HG02970 (cell line): Measurements from ENCODE around the gene SLC39A11.

Experiments used
- ATAC-seq: cut with Tn5 transposase; IDR thresholded peaks from one replicate; pipeline ENCODE4 v1.9.1; 2021; ENCODE audit warnings: mild to moderate bottlenecking, moderate library complexity, moderate number of reproducible peaks; ENCODE audit not compliant: unreplicated experiment, low FRiP score

The SLC39A11 gene

GRCh38 chr17:73048170-73048569 is 44.3 kb downstream of the SLC39A11 start:
- no peak for ATAC-seq

DNA sequence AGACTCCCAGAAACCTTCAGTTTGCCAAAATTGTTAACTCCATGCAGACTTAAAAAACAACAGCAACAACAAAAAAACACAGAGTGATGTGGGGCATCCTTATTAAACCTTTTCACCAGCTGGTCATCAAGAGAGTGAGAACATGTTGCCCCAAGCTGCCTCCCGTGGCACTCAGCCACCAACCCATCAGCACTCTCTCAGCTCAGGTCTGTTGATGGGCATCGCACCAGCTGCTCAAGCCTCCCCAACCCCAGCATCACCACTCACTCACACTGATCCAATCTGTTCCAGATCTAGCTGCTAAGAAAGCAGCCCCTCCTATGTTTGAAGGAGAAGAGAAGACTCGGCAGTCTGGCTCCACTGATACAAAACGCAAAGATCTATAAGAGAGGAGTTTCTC is 46.8 kb downstream of the SLC39A11 start:
- ATAC-seq: no peak

GRCh38 chr17:73043686-73044581 is 48.6 kb downstream of the SLC39A11 start:
- no peak for ATAC-seq

GRCh38 chr17:73042809-73043685 is 49.4 kb downstream of the SLC39A11 start:
- ATAC-seq: no peak

DNA sequence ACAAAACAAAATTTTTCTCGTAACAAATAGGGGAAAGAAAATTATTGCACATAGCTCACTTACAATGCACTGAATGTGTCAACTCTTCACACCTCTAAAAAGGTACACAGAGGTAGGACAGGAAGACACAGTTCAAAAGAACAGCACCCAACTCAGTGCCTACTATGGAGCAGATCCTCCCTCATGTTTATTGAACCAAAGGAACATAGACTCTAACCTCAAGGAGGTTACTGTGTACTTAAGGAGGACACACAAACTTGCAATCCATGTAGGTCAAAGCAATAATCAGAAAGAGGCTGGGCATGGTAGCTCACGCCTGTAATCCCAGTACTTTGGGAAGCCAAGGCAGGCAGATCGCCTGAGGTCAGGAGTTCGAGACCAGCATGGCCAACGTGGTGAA is 50.3 kb downstream of the SLC39A11 start:
- no peak for ATAC-seq

DNA sequence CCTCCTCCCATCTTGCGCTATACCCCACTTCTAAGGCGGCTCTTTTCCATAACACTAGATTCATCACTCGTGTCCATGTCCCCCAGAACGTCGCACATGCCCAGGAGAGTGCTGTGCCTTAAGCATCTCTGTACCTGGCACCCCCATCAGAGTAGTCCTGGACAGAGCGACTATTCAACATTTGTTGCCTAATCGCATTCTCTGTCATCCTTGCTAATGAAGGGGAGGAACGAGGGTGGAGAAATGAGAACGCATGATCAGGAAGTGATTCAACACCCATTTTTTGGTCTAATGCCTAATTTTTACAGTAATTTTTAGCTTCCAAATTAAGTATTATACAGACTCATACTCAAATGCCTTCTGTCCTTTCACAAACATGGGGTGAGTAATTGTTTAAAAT is 53.2 kb downstream of the SLC39A11 start:
- no peak for ATAC-seq

DNA sequence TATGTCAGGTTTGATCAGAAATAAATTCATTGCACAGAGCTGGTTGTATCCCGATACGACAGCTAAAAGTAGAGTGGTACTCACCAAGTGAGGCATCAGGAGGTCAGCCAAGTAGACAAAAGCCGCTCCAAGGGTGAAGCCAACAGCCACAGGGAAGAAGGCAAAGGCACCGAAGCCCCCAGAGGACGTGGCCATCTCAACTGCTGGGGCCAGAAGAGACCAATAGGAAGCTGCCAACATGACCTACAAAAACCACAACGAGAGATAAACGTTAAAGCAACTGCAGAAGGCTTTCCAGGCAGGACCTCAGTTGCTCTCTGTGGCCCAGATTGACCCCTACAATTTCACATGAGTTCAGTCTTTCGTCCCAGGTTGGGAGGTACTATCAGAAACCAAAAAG is 61.0 kb downstream of the SLC39A11 start:
- no peak for ATAC-seq

DNA sequence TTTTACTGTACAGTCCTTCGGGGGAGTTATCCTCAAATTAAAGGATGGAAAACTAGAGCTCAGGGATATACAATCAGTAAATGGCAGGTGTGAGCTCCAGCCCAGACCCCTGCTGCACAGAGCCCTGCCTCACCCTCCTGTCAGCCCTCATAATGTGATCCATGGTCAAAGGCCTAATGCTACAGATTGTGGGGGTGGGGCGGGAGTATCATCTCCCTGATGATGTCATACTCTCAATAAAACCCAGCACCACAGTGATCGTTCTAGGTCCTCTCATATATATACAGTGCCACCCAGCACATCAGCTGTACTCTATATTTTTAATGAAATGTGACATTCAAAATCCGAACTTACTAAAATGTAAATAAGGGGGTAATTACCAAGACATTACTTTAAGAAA is 61.5 kb downstream of the SLC39A11 start:
- no peak for ATAC-seq

GRCh38 chr17:73030501-73030921 is 62.0 kb downstream of the SLC39A11 start:
- ATAC-seq: no peak

- no peak for ATAC-seq
Observed at GRCh38 chr17:73029991-73030390, 62.5 kb downstream of the SLC39A11 start.

DNA sequence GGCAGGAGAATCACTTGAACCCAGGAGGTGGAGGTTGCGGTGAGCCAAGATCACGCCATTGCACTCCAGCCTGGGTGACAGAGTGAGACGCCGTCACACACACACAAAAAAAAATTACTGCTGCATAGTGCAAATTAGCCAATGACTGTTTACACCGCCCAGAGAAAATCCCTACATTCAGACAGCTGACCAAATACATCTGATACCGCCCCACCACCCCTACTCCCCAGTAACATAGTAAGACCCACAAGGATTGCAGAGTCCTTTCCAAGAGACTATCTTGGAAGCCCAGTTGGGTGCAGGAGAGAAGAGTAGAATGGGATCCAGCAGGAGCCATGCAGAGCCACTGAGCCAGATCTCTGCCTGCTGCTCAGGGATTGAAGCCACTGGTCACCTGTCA is 63.5 kb downstream of the SLC39A11 start:
- no peak for ATAC-seq

DNA sequence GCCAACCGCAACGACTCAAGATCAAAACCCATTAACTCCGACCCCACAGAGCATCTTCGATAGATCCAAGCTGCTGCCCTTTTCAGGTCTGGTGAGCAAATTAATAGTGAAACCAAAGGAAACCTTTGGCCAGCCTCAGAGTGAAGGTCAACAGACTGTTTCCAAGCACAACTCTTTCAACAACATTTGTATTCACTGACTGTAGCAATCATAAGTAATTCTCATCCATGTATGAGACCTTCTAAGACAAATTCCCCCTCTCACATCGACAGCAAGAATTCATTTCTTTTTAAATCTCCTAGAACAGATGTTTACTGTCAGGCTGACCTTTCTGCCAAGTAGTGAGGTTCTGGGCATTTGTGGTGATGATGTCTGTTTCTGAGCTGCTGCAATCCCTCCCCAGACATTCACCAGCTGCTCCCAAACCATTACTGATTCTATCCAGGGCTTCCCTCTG is 64.2 kb downstream of the SLC39A11 start:
- ATAC-seq: no peak

DNA sequence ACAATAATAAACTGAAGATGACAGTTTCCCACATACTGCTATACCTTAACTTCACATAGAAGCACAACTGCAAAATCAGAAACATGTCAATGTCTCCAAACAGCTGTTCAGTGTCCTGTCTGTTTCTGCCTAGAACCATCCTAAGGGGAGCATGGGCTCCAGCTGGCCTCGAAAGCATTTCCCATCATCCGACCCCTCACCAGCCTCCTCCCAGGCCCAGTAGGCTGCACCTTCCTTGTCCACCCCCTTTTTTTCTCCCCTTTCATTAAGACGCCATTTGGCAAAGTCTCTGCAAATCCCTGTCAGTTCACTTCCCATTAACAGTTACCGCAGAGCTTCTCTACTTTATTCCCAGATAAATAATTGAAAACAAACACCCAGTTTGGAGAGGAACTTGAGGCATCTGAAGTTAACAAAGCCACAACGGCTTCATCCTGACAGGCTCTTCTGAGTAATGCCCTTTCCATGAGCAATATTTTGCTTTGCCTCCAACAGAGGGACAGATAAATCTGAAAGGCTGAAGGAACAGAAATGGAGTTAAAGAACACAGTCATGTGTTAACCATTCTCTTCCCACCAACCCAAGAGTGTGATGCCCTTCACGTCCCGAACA is 65.3 kb downstream of the SLC39A11 start:
- ATAC-seq: no peak

DNA sequence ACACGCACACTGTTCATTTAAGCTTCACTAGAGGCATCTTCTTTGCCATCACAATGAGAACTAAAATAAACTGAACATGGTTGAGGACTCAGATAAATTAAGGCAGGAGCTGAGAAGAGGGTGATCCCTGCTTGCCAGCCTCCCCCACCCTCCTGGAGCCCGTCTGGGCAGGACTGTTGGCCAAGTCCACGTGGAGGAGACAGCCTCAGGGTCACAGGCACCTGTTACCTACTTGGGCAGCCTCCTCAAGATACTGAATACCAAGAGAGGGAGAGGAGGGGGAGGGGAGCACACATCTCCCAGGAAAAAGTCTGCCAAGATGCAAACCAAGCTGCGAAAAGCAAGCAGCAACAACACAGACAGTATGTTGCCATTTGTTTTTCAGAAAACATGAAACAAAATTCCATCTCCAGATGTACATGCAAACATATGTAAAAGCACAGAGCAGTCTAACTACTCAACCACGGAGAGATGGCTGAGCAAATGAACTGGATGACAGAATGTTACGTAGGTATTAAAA is 67.4 kb downstream of the SLC39A11 start:
- no peak for ATAC-seq

DNA sequence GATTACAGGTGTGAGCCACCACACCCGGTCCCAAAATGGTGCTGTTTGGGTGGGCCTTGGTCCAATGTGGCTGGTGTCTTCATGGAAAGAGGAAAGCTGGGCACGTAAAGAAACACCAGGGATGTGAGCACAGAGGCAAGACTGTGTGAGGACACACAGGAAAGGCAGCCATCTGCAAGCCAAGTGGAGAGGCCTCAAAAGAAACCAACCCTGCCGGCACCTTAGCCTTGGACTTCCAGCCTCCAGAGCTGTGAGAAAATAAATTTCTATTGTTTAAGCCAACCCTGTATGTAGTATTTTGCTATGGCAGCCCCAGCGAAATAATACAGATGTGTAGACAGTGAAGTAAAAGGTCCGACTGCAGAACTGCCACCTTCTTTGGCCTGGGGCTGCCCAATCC is 68.7 kb downstream of the SLC39A11 start:
- no peak for ATAC-seq

DNA sequence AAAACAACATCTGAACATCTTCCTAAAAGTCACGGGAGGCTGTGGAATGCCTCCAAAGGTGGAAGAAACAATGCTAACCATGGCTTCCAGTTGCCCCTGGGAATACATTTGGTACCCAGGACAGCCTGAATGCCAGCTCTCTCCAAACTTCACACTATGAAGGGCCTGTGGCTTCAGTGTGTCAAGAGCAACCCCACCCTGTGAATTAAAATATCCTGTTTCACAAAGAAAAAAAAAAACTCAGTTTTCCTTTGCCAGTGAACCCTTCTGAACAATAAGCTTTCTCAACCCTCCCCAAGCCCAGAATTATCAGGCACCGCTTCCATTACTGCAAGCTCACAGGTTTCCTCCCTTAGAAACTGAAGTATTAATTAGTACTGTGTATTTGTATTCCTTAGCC is 69.8 kb downstream of the SLC39A11 start:
- no peak for ATAC-seq

DNA sequence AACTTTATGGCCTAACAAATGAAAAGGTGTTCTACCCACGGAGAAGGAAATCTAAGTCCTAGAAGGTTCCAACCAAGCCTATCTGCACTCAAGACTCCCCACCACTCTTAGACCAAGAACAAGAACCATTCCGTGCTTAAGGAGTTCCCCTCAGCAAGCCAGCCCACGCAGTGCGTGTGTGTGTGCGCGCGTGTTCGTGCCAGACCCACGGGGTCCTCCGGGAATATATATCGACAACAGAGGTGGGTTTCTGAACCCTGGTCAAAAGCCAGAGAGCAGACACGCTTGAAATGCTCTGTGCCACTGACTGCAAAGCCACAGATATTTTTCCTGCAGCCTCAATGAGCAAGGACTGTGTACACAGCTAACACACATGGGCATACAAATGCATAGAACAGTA is 70.7 kb downstream of the SLC39A11 start:
- ATAC-seq: no peak

DNA sequence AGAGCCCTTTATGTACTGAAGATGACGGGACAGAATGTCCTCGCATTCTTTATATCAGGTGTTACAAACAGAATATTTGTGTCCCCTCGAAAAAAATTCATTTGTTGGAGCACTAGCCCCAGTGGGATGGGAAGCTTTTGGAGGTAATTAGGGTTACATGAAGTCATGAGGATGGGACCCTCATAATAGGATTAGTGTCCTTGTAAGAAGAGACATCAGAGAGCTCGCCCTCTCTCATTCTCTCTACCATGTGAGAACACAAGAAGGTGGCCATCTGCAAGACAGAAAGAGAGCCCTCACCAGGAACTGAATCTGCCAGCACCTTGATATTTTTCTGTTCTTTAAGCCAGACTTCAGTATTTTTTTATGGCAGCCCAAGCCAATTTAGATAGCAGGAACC is 72.4 kb downstream of the SLC39A11 start:
- ATAC-seq: no peak

- no peak for ATAC-seq
Observed at GRCh38 chr17:73018599-73018998, 73.9 kb downstream of the SLC39A11 start.

GRCh38 chr17:73017658-73018057 is 74.8 kb downstream of the SLC39A11 start:
- no peak for ATAC-seq
